IMR-90 (cell line): ENCODE data around the gene DGKZ.

ENCODE experiments used
- BHLHE40 ChIP-seq: fragments of 150-350 bp; IDR thresholded peaks from 2 replicates; pipeline ENCODE4 v1.6.1; 2016; ENCODE audit warnings: mild to moderate bottlenecking, low read depth, low read length
- CTCF ChIP-seq: conservative IDR thresholded peaks from 2 replicates; pipeline ENCODE4 v1.5.1; 2012; ENCODE audit warnings: mild to moderate bottlenecking, low read depth, low read length, improper control_type of control experiment

- TF ChIP-seq CTCF, result no peak
- TF ChIP-seq BHLHE40, result no peak
Observed at GRCh38 chr11:46337626-46338345, 9.5 kb upstream of the DGKZ start.
